22Rv1 (cell line): ENCODE data around the gene NKAPL.
A peak's percentile ranks its signal among the peaks of the same experiment; 100 is the strongest.

Experiments used
- H3K27ac ChIP-seq: fragments of 450-650 bp; 2 replicates; pipeline ENCODE4 v1.5.1; 2017
- CTCF ChIP-seq: fragments of 450-650 bp; IDR thresholded peaks from 2 replicates; pipeline ENCODE4 v1.5.1; 2017; ENCODE audit warnings: mild to moderate bottlenecking
- ZFX ChIP-seq: fragments of 450-650 bp; IDR thresholded peaks from 2 replicates; pipeline ENCODE4 v1.6.1; 2017; ENCODE audit warnings: antibody characterized with exemption, borderline replicate concordance

The NKAPL gene

GRCh38 chr6:28266962-28267694 lies 8.0 kb downstream of the NKAPL start, which contains the start of gene ZSCAN26:
TSS of gene ZSCAN26 (plus strand) at chr6:28267143. CDS start at chr6:28271920, 4,777 bp downstream.
- TF ChIP-seq ZFX = no peak
- TF ChIP-seq CTCF = no peak
- peak within 1 kb of the TSS; percentile 70 for H3K27ac ChIP-seq

- peak overlapping the region; percentile 70 for H3K27ac ChIP-seq
- TF ChIP-seq ZFX (no peak), CTCF (no peak)
Observed at GRCh38 chr6:28267695-28268059, 8.6 kb downstream of the NKAPL start.

DNA sequence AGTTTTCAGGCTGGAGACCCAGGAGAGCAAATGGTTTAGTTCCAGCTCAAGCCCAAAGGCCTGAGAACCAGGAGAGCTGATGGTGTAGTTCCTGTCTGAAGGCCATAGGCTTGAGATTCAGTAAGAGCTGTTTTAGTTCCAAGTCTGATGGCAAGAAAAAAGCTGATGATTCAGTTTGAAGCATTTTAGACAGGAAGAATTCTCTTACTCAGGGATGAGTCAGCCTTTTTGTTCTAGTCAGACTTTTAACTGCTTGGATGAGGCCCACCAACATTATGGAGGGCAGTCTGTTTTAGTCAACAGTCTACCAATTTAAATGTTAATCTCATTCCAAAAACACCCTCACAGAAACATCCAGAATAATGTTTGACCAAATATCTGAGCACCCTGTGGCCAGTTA lies 10.4 kb downstream of the NKAPL start:
- H3K27ac ChIP-seq = no peak overlapping the region
- TF ChIP-seq ZFX (no peak), CTCF (no peak)

DNA sequence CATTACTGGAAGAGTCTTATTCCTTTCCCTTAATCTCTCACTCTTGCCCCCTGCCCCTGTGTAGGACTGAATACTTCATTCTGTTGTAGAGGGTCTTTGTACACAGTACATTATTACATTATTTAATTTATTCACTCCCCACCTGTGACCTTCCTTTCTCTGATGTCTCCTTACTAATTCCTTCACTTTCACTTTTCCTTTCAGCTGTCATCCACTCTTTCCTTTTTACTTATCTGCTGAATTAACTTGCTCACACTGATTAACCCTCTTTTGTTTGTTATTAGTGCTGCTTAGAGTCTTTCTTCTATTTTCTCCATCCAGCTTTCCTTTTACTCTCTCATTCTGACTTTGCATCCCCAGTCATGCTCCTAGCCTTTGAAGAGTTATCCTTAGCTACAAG lies 15.8 kb downstream of the NKAPL start:
- no peak overlapping the region for H3K27ac ChIP-seq
- TF ChIP-seq CTCF (no peak), ZFX (no peak)

- TF ChIP-seq ZFX (no peak), CTCF (no peak)
- no peak overlapping the region for H3K27ac ChIP-seq
Observed at GRCh38 chr6:28277746-28278145, 18.6 kb downstream of the NKAPL start.

GRCh38 chr6:28280595-28281287 lies 21.6 kb downstream of the NKAPL start:
- no peak overlapping the region for H3K27ac ChIP-seq
- no peak for TF ChIP-seq ZFX

DNA sequence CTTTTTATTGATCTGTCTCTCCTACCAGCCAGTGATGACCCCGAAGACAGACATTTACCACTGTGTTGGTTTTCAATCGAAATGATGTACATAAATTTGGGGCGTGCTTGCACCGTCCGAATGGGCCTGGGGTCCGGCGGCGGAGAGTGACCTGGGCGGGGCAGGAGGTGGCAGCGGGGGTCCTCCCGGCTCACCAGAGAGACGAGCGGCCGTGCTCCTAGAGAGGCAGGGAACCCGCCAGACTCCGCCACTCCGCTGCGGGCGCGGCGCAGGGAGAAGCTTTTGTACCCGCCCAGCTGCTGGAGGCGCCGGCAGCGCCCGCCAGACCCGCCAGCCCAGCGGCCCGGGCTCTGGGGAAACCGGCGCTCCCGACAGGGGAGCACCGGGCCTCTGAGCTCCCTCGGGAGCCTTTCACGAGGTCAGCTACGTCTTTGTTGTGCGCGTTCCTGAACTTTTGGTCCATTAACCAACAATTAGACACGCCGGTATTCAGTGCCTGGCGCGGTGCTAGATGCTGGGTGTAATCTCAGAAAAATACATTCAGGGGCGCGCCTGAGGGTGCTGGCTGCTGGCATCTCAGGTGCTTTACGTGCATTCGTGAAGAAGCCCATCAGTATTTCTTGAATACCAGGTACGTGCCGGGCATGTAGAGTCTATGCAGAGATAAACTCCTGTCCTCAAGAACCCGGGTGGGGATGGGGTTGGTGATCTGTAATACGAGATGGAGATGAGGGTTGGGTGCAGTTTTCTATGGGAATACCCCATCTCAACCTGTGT lies 22.4 kb downstream of the NKAPL start, which contains the start of gene PGBD1:
Gene PGBD1, plus strand, starts transcription at position 285 of the 777 bp plus-strand sequence. CDS start 2,242 bp downstream, outside the sequence.
- TF ChIP-seq ZFX (no peak), CTCF (no peak)
- H3K27ac ChIP-seq = peak within 1 kb of the TSS; percentile 25; the same call in 1 of the 2 replicates
